Measurements from ENCODE around the gene NECAB2. TPM values are rescaled to one million over a fixed set of nuclear protein-coding genes. Genes with fewer than 3 reads are reported as not detected.

NECAB2 gene
- total RNA-seq, 4 donors from 2014 or later = not detected

GRCh38 chr16:84009282-84009681, 41.2 kb downstream of the NECAB2 start:
- Histone ChIP-seq H3K4me3 (no peak overlapping the region), H3K36me3 (no peaks in the 10 kb centered on the region), H3K27ac (replicated peaks in 1 of 4) (no peak overlapping the region), H3K4me1 (peaks cover 0 to 6% (median 0%) of the 10 kb centered on the region in 4 donors), H3K9me3 (no peaks in the 10 kb centered on the region), H3K27me3 (peaks cover 0 to 29% (median 0%) of the 10 kb centered on the region in 4 donors)
- DNase-seq (ENCODE audit: extremely low spot score) = no peak
- 95% methylated on average over 4 of the region's 6 CpGs for WGBS
- no peak for TF ChIP-seq CTCF (IDR thresholded peaks at IDR 0.05)
- TF ChIP-seq POLR2AphosphoS5 (IDR thresholded peaks at IDR 0.05) = no peak
- no peak for TF ChIP-seq POLR2A (IDR thresholded peaks at IDR 0.05; ENCODE audit: low read depth)
- no peak for TF ChIP-seq EP300 (IDR thresholded peaks at IDR 0.05)
- intact Hi-C loops (cut with DNase I) = no loop called here

GRCh38 chr16:84013787-84014569, 45.9 kb downstream of the NECAB2 start:
- H3K4me1 ChIP-seq = peaks cover 0 to 7% (median 0%) of the 10 kb centered on the region in 4 donors
- no peak overlapping the region for H3K4me3 ChIP-seq
- peaks cover 0 to 21% (median 0%) of the 10 kb centered on the region in 4 donors for H3K27me3 ChIP-seq
- H3K9me3 ChIP-seq = peaks cover 0 to 6% (median 2%) of the 10 kb centered on the region in 4 donors
- DNase-seq (ENCODE audit: extremely low spot score) = no peak
- no peak overlapping the region for H3K27ac ChIP-seq (replicated peaks in 1 of 4)
- H3K36me3 ChIP-seq = no peaks in the 10 kb centered on the region
- WGBS = 21% methylated on average over 11 of the region's 14 CpGs
- no peak for TF ChIP-seq POLR2AphosphoS5 (IDR thresholded peaks at IDR 0.05)
- TF ChIP-seq CTCF (IDR thresholded peaks at IDR 0.05) = no peak
- no peak for TF ChIP-seq POLR2A (IDR thresholded peaks at IDR 0.05; ENCODE audit: low read depth)
- TF ChIP-seq EP300 (IDR thresholded peaks at IDR 0.05) = no peak
- intact Hi-C loops (cut with DNase I) = no loop called here

DNA sequence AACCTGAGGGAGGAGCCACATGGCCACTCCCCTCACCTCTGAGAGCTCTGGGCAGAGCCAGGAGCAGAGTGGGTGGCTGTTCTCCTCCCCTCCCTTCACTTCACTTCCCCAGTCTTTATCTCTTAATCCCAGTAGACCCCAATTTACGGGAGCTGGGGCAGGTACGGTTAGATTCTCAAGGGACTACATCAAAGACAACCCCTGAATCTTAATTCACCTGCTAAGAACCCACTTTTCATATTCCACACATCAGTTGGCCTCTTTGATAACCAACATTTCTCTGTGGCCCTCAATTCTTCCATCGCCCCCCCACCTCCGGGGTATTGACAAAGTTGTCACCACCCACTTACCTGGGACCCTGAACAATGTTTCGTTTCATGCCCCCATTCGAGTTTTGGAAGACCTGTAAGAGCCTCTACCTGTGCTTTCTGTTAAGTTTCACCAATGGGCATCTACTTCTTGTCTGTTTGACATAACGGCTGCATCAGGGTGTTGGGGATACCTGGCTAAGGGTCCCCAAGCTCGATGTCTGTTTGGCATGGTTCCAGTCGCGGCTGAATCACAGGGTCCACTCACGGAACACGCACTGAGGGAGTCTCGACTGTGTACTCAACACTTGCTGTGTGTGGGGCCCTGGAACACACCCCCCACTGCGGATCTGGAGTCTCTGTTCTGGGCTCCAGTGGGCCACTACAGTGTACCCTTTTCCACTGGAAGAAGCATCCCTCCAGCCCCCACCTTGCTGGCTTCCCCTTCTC, 46.7 kb downstream of the NECAB2 start:
- Histone ChIP-seq H3K36me3 (no peaks in the 10 kb centered on the region), H3K27me3 (peaks cover 0 to 13% (median 0%) of the 10 kb centered on the region in 4 donors), H3K9me3 (peaks cover 0 to 8% (median 2%) of the 10 kb centered on the region in 4 donors), H3K4me1 (peaks cover 0 to 7% (median 0%) of the 10 kb centered on the region in 4 donors), H3K27ac (replicated peaks in 1 of 4) (no peak overlapping the region), H3K4me3 (no peak overlapping the region)
- no peak for DNase-seq (ENCODE audit: extremely low spot score)
- 76% methylated on average over 14 of the region's 14 CpGs for WGBS
- TF ChIP-seq CTCF (IDR thresholded peaks at IDR 0.05) (no peak), EP300 (IDR thresholded peaks at IDR 0.05) (no peak), POLR2AphosphoS5 (IDR thresholded peaks at IDR 0.05) (no peak), POLR2A (IDR thresholded peaks at IDR 0.05; ENCODE audit: low read depth) (no peak)
- intact Hi-C loops (cut with DNase I) = no loop called here

DNA sequence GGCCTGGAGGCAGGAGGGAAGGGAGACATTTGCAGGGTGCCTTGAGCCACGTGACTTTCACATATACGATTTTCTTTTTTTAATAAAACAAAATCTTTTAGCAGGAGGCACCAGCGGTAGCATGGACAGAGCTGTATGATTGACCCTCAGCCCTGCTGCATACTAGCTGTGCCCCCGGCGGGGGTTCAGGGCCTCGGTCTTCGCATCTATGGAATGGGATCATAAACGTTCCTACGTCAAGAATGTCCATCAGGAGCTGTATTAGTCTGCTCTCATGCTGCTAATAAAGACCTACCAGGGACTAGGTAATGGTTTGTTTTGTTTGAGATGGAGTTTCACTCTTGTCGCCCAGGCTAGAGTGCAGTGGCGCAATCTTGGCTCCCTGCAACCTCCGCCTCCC, 47.4 kb downstream of the NECAB2 start:
- H3K4me3 ChIP-seq = no peak overlapping the region
- peaks cover 0 to 7% (median 0%) of the 10 kb centered on the region in 4 donors for H3K4me1 ChIP-seq
- no peaks in the 10 kb centered on the region for H3K36me3 ChIP-seq
- peaks cover 0 to 12% (median 0%) of the 10 kb centered on the region in 4 donors for H3K27me3 ChIP-seq
- no peak overlapping the region for H3K27ac ChIP-seq (replicated peaks in 1 of 4)
- peaks cover 0 to 8% (median 2%) of the 10 kb centered on the region in 4 donors for H3K9me3 ChIP-seq
- intact Hi-C loops (cut with DNase I) = no loop called here
- TF ChIP-seq POLR2AphosphoS5 (IDR thresholded peaks at IDR 0.05) (no peak), EP300 (IDR thresholded peaks at IDR 0.05) (no peak), CTCF (IDR thresholded peaks at IDR 0.05) (no peak), POLR2A (IDR thresholded peaks at IDR 0.05; ENCODE audit: low read depth) (no peak)
- 77% methylated on average over 12 of the region's 12 CpGs for WGBS
- no peak for DNase-seq (ENCODE audit: extremely low spot score)
